Activated T-cell treated with anti-CD3 and anti-CD28 coated beads, Interleukin-2, amount 50 U/mL, for 72 hours (primary cell): ENCODE measurements around the gene DHX16. TPM values are rescaled to one million over a fixed set of nuclear protein-coding genes. Genes with fewer than 3 reads are reported as not detected.

Experiments used
- ATAC-seq, 2 donors: fragments of 150-1000 bp; cut with Tn5 transposase; replicated peaks in 1 of 2; 2 replicates each; pipeline ENCODE4 v1.10.0; 2021; ENCODE audit warnings: moderate library complexity in 2 of 2, mild to moderate bottlenecking in 1 of 2
- DNase-seq, 2 donors: peaks; one replicate each; pipeline ENCODE4 v3.0.0; 2021 to 2022; ENCODE audit warnings: mixed read lengths in 1 of 2
- H3K27ac Mint-ChIP-seq: one replicate; pipeline ENCODE4 v1.8.0; 2022; ENCODE audit warnings: mild to moderate bottlenecking, moderate library complexity, mixed read lengths
- H3K27me3 Mint-ChIP-seq: one replicate; pipeline ENCODE4 v1.8.0; 2022; ENCODE audit warnings: low read depth, mixed read lengths
- H3K36me3 Mint-ChIP-seq, 2 donors: one replicate each; pipeline ENCODE4 v1.8.0; 2022; ENCODE audit warnings: mixed read lengths in 2 of 2, mild to moderate bottlenecking in 1 of 2; ENCODE audit not compliant: insufficient read depth in 2 of 2
- H3K4me1 Mint-ChIP-seq: one replicate; pipeline ENCODE4 v1.8.0; 2022; ENCODE audit warnings: low read depth, mixed read lengths
- H3K4me3 Mint-ChIP-seq, 2 donors: one replicate each; pipeline ENCODE4 v1.8.0; 2022; ENCODE audit warnings: mild to moderate bottlenecking in 2 of 2, mixed read lengths in 2 of 2, moderate library complexity in 2 of 2
- H3K9me3 Mint-ChIP-seq, 2 donors: one replicate each; pipeline ENCODE4 v1.8.0; 2022; ENCODE audit warnings: mixed read lengths in 2 of 2
- total RNA-seq, 2 donors: library from RNA; stranded (reverse); gene quantifications; one replicate each; pipeline ENCODE4 v1.2.3, GENCODE V29; 2022

The DHX16 gene
- total RNA-seq, 2 donors from 2014 or later: 39.2 to 43.0 TPM

GRCh38 chr6:30651143-30651542 is 21.7 kb downstream of the DHX16 start:
- Mint-ChIP-seq H3K9me3 (no peaks in the 10 kb centered on the region), H3K27ac (peak overlapping the region; percentile 13), H3K4me1 (peaks cover 17% of the 10 kb centered on the region), H3K4me3 (no peak overlapping the region), H3K36me3 (peaks cover 5 to 23% of the 10 kb centered on the region in 2 donors), H3K27me3 (no peaks in the 10 kb centered on the region)
- DNase-seq (no peak), ATAC-seq (no peak)

DNA sequence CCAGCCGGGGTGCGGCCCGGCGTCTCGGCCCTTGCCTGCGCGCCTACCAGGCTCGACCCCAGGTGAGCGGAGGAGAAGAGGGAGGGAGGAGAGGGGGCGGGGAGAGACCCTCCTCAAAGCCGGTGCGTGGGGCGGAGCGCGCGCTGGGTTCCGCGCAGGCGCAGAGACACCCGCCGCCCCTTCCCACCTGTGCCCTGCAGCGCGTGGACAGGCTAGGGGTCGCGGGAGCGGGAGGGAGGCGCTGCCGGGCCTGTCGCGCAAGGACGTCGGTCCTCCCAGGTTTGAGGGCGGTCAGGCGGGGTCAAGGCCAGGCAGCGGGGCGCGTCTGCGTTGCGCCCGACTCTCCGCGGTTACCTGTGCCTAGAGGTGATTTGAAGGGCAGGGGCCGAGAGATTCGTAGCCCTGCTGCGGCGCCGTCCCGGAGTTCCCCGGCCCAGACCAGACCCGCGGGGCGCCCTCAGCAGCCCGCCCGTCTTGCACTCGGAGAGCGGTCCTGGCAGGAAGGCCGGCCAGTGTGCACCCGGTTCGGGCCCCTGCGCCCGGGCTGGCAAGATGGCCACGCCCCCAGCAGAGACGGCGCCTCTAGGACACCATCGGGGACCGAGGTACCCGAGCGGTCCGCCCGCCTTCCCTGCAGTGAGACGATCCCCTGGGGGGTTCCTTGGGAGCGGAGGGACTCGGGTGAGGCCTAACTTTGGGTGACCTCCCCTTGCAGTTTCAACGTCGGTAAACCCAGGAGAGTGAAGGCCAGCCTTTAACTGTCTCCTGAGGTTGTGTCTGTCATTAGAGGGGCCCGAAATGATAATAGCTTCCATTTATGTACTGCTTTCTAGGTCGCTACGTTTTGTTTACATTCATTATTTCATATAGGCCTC is 25.3 kb downstream of the DHX16 start:
- H3K27ac Mint-ChIP-seq: peak overlapping the region; percentile 95
- peak; percentile 81 to 82 for ATAC-seq

DNA sequence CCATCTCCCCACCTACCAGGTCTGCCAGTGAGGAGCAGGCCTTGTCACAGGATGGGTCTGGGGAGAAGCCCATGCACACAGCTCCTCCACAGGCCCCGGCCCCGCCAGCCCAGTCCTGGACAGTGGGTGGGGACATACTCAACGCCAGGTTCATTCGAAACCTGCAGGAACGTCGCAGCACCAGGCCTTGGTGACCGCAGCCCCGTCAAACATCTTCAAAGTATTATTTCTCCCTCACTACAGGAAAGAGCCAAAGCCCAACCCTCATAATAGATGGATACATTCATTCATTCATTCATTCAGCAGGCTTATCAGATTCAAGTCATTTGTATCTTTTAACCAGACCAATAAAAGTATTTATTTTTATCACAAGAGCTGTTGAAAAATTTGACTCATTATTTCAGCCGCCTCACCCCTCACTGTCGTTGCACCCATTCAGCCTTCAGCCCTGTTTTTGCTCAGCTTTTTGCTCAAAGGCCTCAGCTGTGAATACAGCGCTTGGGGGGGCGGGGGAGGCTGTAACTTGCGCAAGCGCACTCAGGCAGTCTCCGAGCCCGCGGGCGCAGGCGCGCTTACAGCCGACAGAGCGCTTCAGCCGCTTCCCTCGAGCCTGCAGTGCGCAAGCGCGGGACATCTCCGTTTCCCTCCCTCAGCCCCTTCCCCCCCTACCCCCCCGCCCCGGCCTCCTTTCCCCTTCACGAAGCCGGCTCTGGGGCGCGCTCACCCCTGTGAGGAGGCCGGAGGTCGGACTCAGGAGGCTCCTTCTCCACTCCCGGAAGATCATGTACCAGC is 26.2 kb downstream of the DHX16 start, which contains the start of gene C6orf136:
C6orf136 (plus strand) TSS at position 684 of the 792 bp plus-strand sequence; CDS start at position 783, 99 bp downstream.
- peak; percentile 92 for DNase-seq
- no peaks in the 10 kb centered on the region for H3K9me3 Mint-ChIP-seq
- peak; percentile 78 to 79 for ATAC-seq
- H3K4me1 Mint-ChIP-seq: peaks cover 22% of the 10 kb centered on the region
- peak within 1 kb of the TSS; percentile 82 to 93 for H3K4me3 Mint-ChIP-seq
- H3K27me3 Mint-ChIP-seq: no peaks in the 10 kb centered on the region
- peaks cover 0 to 3% of the 10 kb centered on the region in 2 donors for H3K36me3 Mint-ChIP-seq
- H3K27ac Mint-ChIP-seq: peak within 1 kb of the TSS; percentile 95

More for the DNA sequence above, 25.3 kb downstream of the DHX16 start:
- Mint-ChIP-seq H3K36me3 (peaks cover 0 to 9% of the 10 kb centered on the region in 2 donors), H3K4me3 (peak overlapping the region; percentile 82 to 93), H3K27me3 (no peaks in the 10 kb centered on the region), H3K4me1 (peaks cover 22% of the 10 kb centered on the region), H3K9me3 (no peaks in the 10 kb centered on the region)
- DNase-seq: peak; percentile 87

DNA sequence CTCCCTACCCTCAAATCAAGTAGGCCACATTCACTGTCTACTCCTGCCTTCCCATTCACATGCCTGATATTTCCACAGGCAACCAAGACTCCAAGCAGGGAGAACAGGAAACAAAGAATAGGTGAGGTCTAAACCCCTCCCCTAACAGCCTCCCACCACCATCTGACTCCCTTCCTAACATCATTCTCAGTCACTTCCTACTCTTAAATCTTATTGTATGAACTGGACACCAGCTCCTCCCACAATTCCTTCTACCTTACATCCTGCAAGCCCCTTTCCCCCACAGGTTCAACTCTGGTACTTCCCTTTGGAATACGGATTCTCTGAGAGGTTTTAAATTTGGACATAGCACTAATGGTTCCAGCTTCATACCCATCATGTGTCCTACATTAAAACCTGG is 26.8 kb downstream of the DHX16 start:
- Mint-ChIP-seq H3K9me3 (no peaks in the 10 kb centered on the region), H3K27me3 (no peaks in the 10 kb centered on the region), H3K27ac (peak overlapping the region; percentile 95), H3K4me1 (peaks cover 24% of the 10 kb centered on the region), H3K36me3 (peaks cover 0 to 2% of the 10 kb centered on the region in 2 donors), H3K4me3 (peak overlapping the region; percentile 82 to 93)
- ATAC-seq (no peak), DNase-seq (no peak)

GRCh38 chr6:30644769-30645168 is 28.0 kb downstream of the DHX16 start:
- Mint-ChIP-seq H3K4me3 (no peak overlapping the region), H3K9me3 (no peaks in the 10 kb centered on the region)

GRCh38 chr6:30643656-30644055 is 29.1 kb downstream of the DHX16 start:
- H3K27ac Mint-ChIP-seq: no peak overlapping the region
- no peaks in the 10 kb centered on the region for H3K36me3 Mint-ChIP-seq
- no peaks in the 10 kb centered on the region for H3K9me3 Mint-ChIP-seq
- DNase-seq: no peak
- peaks cover 22% of the 10 kb centered on the region for H3K4me1 Mint-ChIP-seq
- H3K27me3 Mint-ChIP-seq: no peaks in the 10 kb centered on the region
- no peak for ATAC-seq
- H3K4me3 Mint-ChIP-seq: no peak overlapping the region

More at GRCh38 chr6:30644769-30645168, 28.0 kb downstream of the DHX16 start:
- no peak for ATAC-seq
- H3K27ac Mint-ChIP-seq: peak overlapping the region; percentile 16
- H3K36me3 Mint-ChIP-seq: no peaks in the 10 kb centered on the region
- no peaks in the 10 kb centered on the region for H3K27me3 Mint-ChIP-seq
- no peak for DNase-seq
- H3K4me1 Mint-ChIP-seq: peaks cover 28% of the 10 kb centered on the region

DNA sequence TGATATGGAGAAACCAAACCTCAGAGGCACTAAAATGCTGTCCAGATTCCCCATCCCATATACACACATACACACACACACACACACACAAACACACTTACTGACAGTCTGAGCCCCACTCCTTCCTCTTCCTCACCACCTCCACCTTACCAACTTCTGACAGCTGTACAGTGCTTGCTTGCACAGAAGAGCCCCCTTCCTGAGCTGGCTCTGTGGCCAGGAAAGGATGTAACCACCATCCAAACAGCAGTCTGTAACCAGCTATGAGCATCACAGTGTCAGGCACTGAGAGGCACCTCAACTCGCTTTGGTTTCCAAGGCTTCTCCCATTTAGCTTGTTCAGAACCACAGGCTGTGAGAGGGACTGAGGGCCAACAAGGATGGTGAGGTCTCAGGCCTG is 31.8 kb downstream of the DHX16 start:
- Mint-ChIP-seq H3K27me3 (no peaks in the 10 kb centered on the region), H3K4me1 (peaks cover 14% of the 10 kb centered on the region), H3K4me3 (no peak overlapping the region), H3K27ac (peak overlapping the region; percentile 29), H3K9me3 (no peaks in the 10 kb centered on the region), H3K36me3 (no peaks in the 10 kb centered on the region)
- DNase-seq (no peak), ATAC-seq (peak; percentile 7 to 29)

DNA sequence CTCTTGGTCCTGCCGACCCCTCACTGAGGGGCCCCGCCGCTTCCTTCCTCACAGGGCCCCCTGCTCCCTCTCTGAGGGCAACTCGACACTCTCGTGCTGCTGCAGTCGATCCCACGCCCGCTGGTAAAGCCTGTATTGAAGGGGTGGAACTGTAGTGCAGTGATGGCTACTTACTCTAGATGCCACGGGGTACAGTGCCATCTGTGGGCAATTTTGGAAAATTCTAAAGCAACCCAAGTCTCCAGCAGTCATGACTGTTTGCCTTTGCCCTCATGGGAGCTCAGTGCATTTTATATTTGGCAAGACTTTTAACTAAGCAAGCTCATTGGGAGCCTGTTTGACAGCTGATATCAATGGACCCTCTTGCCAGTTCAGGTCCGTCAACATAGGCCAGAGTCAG is 32.3 kb downstream of the DHX16 start:
- DNase-seq (no peak), ATAC-seq (peak in 1 of 2 donors; percentile 44)
- Mint-ChIP-seq H3K27ac (no peak overlapping the region), H3K27me3 (no peaks in the 10 kb centered on the region), H3K36me3 (no peaks in the 10 kb centered on the region), H3K4me3 (no peak overlapping the region), H3K4me1 (peaks cover 10% of the 10 kb centered on the region), H3K9me3 (no peaks in the 10 kb centered on the region)

DNA sequence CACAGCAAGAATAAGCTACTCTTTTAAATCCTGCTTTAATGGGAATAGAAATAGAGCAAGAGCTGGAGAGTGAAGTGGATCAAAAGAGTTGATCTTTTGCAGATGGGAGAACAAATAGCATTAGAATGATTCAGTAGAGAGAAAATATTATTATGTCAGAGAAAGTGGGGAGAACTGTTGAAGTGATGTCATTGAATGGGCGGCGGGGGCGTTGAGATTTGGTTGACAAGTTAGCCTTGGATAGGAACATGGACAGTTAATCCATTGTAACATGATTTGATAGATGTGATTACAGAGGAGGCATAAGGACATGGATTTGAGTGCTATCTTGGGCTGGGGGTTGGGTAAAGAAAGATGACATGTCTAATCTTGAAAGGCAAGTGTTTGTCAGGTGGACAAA is 37.0 kb downstream of the DHX16 start:
- no peak for ATAC-seq

GRCh38 chr6:30626484-30627366 is 46.1 kb downstream of the DHX16 start, which contains the start of gene ATAT1:
Gene ATAT1 (plus strand): TSS chr6:30626874.
- DNase-seq (peak; percentile 89), ATAC-seq (peak; percentile 99)
- Mint-ChIP-seq H3K9me3 (no peaks in the 10 kb centered on the region), H3K27me3 (no peaks in the 10 kb centered on the region), H3K27ac (peak within 1 kb of the TSS; percentile 94), H3K4me1 (peaks cover 26% of the 10 kb centered on the region), H3K36me3 (peaks cover 10 to 37% of the 10 kb centered on the region in 2 donors), H3K4me3 (peak within 1 kb of the TSS; percentile 91 to 96)

More for the DNA sequence above, 37.0 kb downstream of the DHX16 start:
- Mint-ChIP-seq H3K4me3 (no peak overlapping the region), H3K4me1 (peaks cover 11% of the 10 kb centered on the region), H3K27me3 (no peaks in the 10 kb centered on the region), H3K36me3 (peaks cover 5 to 6% of the 10 kb centered on the region in 2 donors), H3K9me3 (no peaks in the 10 kb centered on the region), H3K27ac (no peak overlapping the region)
- DNase-seq: no peak

DNA sequence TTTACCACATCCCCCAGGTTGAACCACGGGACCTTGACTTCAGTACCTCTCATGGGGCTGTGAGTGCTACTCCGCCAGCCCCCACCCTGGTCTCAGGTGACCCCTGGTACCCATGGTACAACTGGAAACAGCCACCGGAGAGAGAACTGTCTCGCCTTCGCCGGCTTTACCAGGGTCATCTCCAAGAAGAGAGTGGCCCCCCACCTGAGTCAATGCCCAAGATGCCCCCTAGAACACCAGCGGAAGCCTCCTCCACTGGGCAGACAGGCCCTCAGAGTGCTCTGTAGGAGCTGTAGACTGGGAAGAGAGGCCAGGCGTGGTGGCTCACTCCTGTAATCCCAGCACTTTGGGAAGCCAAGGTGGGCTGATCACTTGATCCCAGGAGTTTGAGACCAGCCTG is 47.3 kb downstream of the DHX16 start:
- no peak for DNase-seq
- H3K4me1 Mint-ChIP-seq: peaks cover 37% of the 10 kb centered on the region
- peaks cover 9 to 40% of the 10 kb centered on the region in 2 donors for H3K36me3 Mint-ChIP-seq
- no peaks in the 10 kb centered on the region for H3K27me3 Mint-ChIP-seq
- H3K9me3 Mint-ChIP-seq: no peaks in the 10 kb centered on the region
- peak overlapping the region; percentile 94 for H3K27ac Mint-ChIP-seq
- no peak for ATAC-seq
- peak overlapping the region; percentile 91 to 96 for H3K4me3 Mint-ChIP-seq

DNA sequence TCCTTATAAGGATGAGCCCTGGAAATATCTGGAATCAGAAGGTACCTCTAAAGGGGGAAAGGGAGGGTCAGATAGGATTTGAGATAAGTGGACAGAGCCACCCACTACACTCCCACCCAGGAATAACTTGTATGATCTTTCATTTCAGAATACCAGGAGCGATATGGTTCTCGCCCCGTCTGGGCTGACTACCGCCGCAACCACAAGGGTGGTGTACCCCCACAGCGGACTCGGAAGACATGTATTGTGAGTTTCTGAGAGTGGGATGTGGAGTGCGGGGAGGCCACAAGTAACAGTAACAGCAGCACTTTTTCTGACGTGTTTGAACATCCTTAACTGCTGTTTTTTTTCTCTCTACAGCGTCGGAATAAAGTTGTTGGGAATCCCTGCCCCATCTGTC is 53.2 kb downstream of the DHX16 start:
- Mint-ChIP-seq H3K36me3 (peaks cover 31 to 54% of the 10 kb centered on the region in 2 donors), H3K9me3 (no peaks in the 10 kb centered on the region), H3K4me3 (peak overlapping the region; percentile 97 to 98), H3K27me3 (no peaks in the 10 kb centered on the region), H3K27ac (peak overlapping the region; percentile 100), H3K4me1 (peaks cover 43% of the 10 kb centered on the region)
- ATAC-seq (no peak), DNase-seq (no peak)
